ENCODE results near the gene RPTN.

GRCh38 chr1:152137215-152137614 is 21.8 kb downstream of the RPTN start:
- no peak for TF ChIP-seq CTCF (conservative IDR thresholded peaks at IDR 0.05)
- TF ChIP-seq ZFX (IDR thresholded peaks at IDR 0.05), result no peak
